GM18520 (cell line): ENCODE data around the gene PCDHGA9.
"Not testable (repeated sequence)": the region's sequence is repeated elsewhere in the genome, so short reads cannot be mapped to it uniquely, and the experiment has no call there.

ENCODE experiments used
- ATAC-seq: cut with Tn5 transposase; IDR thresholded peaks from one replicate; pipeline ENCODE4 v1.9.1; 2021; ENCODE audit not compliant: unreplicated experiment

PCDHGA9 gene

DNA sequence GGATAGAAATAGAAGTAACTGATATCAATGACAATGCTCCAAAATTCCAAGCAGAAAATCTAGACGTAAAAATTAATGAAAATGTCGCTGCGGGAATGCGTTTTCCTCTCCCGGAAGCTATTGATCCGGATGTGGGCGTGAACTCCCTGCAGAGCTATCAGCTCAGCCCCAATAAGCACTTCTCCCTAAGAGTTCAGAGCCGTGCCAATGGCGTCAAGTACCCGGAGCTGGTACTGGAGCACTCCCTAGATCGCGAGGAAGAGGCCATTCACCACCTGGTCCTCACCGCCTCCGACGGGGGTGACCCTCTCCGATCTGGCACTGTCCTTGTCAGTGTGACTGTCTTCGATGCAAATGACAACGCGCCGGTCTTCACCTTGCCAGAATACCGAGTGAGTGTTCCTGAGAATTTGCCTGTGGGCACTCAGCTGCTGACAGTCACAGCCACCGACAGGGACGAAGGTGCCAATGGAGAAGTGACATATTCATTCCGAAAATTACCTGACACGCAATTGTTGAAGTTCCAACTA, 11.0 kb downstream of the PCDHGA9 start:
- ATAC-seq, result no peak

- ATAC-seq, result not testable (repeated sequence)
Observed at GRCh38 chr5:141414548-141415274, 12.1 kb downstream of the PCDHGA9 start.

GRCh38 chr5:141415275-141415618, 12.7 kb downstream of the PCDHGA9 start:
- not testable (repeated sequence) for ATAC-seq

GRCh38 chr5:141417494-141418172, 15.1 kb downstream of the PCDHGA9 start, which contains the start of gene PCDHGB7:
TSS of gene PCDHGB7 (plus strand) at chr5:141417677. CDS start at chr5:141417860, 183 bp downstream.
- ATAC-seq, result peak; percentile 67

DNA sequence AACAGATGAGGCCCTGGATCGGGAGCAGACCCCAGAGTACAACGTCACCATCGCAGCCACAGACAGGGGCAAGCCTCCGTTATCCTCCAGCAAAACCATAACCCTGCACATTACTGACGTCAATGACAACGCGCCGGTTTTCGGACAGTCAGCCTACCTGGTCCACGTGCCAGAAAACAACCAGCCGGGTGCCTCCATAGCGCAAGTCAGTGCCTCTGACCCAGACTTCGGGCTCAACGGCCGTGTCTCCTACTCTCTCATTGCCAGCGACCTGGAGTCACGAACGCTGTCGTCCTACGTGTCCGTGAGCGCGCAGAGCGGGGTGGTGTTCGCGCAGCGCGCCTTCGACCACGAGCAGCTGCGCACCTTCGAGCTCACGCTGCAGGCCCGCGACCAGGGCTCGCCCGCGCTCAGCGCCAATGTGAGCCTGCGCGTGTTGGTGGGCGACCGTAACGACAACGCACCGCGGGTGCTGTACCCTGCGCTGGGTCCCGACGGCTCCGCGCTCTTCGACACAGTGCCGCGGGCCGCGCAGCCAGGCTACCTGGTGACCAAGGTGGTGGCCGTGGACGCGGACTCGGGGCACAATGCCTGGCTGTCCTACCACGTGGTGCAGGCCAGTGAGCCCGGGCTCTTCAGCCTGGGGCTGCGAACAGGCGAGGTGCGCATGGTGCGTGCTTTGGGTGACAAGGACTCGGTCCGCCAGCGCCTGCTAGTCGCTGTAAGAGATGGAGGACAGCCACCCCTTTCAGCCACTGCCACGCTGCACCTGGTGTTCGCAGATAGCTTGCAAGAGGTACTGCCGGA, 16.7 kb downstream of the PCDHGA9 start:
- no peak for ATAC-seq

GRCh38 chr5:141420855-141421488, 18.4 kb downstream of the PCDHGA9 start, which contains the start of gene PCDHGA11:
TSS of gene PCDHGA11 (plus strand) at chr5:141421051. CDS start at chr5:141421228, 177 bp downstream.
- peak; percentile 37 for ATAC-seq

DNA sequence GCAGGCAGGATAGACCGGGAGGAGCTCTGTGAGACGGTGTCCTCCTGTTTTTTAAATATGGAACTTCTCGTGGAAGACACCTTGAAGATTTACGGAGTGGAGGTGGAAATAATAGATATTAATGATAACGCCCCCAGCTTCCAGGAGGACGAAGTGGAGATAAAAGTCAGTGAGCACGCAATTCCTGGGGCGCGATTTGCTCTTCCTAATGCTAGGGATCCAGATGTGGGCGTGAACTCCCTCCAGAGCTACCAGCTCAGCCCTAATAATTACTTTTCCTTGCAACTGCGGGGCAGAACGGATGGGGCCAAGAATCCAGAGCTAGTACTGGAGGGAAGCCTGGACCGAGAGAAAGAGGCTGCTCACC, 18.9 kb downstream of the PCDHGA9 start:
- ATAC-seq, result no peak

DNA sequence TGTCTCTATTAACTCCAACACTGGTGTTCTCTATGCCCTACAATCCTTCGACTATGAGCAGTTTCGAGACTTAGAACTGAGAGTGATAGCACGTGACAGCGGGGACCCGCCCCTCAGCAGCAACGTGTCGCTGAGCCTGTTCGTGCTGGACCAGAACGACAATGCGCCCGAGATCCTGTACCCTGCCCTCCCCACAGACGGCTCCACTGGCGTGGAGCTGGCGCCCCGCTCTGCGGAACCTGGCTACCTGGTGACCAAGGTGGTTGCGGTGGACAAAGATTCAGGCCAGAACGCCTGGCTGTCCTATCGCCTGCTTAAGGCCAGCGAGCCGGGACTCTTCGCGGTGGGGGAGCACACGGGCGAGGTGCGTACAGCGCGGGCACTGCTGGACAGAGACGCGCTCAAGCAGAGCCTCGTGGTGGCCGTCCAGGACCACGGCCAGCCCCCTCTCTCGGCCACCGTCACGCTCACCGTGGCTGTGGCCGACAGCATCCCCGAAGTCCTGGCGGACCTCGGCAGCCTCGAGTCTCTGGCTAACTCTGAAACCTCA, 20.2 kb downstream of the PCDHGA9 start:
- no peak for ATAC-seq

- ATAC-seq, result no peak
Observed at GRCh38 chr5:141427783-141428426, 25.3 kb downstream of the PCDHGA9 start.

GRCh38 chr5:141430332-141431113, 27.9 kb downstream of the PCDHGA9 start, which contains the start of gene PCDHGA12:
TSS of gene PCDHGA12 (plus strand) at chr5:141430507. CDS start at chr5:141430760, 253 bp downstream.
- peak; percentile 68 for ATAC-seq

- no peak for ATAC-seq
Observed at GRCh38 chr5:141431286-141431685, 28.7 kb downstream of the PCDHGA9 start.

DNA sequence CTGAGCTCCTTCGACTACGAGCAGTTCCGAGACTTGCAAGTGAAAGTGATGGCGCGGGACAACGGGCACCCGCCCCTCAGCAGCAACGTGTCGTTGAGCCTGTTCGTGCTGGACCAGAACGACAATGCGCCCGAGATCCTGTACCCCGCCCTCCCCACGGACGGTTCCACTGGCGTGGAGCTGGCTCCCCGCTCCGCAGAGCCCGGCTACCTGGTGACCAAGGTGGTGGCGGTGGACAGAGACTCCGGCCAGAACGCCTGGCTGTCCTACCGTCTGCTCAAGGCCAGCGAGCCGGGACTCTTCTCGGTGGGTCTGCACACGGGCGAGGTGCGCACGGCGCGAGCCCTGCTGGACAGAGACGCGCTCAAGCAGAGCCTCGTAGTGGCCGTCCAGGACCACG, 29.7 kb downstream of the PCDHGA9 start:
- ATAC-seq, result not testable (repeated sequence)

- not testable (repeated sequence) for ATAC-seq
Observed at GRCh38 chr5:141432726-141433125, 30.1 kb downstream of the PCDHGA9 start.

DNA sequence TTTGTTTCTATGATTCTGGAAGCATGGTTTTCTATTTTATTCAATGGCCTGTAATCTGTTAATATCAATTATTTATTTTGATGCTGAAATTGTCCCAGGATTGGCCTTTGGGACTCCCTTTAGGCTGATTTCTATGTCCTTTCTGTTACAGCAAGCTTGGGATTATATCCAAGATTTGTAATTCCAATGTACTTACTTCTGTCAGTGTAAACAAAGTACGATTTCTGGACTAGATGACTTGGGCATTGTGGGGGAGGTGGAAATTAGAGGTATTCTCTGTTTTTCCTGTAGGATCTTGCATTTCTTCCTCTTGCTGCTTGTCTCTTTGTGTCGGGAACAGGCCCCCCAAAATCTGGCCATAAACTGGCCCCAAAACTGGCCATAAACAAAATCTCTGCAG, 31.4 kb downstream of the PCDHGA9 start:
- no peak for ATAC-seq

- no peak for ATAC-seq
Observed at GRCh38 chr5:141437221-141437620, 34.6 kb downstream of the PCDHGA9 start.

DNA sequence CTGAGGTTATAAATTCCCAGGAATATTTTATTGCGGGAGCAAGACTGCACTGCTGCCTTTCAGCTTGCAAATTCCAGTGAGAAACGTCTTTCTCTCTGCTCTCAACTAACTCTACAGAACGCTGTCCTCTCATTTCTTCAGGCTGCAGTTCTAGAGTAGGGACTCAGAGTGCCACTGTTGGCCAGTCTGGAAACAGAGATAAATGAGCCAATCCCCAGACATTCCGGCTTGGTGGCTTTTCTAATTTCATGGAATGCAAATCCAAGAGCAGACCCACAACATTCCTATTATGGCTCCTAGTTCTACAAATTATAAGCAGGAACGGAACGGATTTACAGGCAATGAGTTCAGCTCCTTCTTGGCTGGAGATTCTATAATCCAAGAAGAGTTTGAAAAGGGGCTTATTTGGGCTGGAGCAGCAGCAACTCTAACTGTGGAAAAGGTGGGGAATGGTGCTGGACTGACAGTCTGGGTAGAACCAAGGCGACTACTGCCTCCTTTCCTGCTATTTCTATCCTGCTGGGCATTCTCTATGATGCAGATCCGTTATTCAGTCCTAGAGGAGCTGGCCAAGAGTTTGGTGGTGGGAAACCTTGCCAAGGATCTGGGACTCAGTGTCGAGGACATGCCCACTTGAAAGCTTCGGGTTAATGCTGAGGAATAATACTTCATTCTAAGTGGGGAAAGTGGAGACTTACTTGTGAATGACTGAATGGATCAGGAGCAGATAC, 37.0 kb downstream of the PCDHGA9 start:
- ATAC-seq, result no peak

DNA sequence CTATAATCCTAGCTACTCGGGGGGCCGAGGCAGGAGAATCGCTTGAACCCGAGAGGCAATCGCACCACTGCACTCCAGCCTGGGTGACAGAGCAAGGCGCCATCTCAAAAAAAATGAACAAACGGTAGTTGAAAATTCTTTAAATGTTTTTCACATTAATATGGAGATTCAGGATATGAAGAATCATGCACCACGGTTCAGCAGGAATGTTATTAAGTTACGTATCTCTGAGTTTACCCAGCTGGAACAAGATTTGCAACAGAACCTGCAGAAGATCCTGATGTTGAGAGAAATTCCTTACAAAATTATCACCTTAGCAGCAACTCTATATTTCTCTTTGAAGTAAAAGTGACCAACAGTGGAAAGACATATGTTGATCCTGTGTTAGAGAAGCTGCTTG, 37.8 kb downstream of the PCDHGA9 start:
- ATAC-seq, result no peak

DNA sequence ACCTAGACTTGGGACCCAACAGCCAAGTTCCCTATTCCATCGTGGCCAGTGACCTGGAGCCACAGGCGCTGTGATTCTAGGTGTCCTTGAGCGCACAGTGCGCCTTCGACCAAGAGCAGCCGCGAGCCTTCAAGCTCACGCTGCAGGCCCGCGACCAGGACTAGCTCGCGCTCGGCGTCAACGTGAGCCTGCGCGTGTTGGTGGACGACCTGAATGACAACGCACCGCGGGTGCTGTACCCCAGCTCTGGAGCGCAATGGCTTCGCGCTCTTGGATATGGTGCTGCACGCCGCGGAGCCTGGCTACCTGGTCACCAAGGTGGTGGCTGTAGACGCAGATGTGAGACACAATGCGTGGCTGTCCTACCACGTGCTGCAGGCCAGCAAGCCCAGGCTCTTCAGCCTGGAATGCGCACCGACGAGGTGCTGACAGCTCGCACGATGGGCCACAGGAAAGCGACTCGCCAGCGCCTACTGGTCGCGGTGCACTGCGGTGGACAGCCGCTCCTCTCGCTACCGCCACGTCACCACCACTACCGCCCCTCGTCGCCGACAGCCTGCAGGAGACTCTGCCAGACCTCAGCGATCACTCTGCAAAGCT, 39.1 kb downstream of the PCDHGA9 start:
- no peak for ATAC-seq
